Pancreas (tissue), 10 donors: ENCODE measurements around the gene XYLT1. TPM values are rescaled to one million over a fixed set of nuclear protein-coding genes. Genes with fewer than 3 reads are reported as not detected.

Experiments
- ATAC-seq, 4 donors: fragments of 200-7000 bp; cut with Tn5 transposase; one replicate each; pipeline versions ENCODE4 v1.8.0 to v1.9.1; 2020; ENCODE audit warnings: mild to moderate bottlenecking in 4 of 4, moderate library complexity in 4 of 4
- DNase-seq, 6 donors: peaks; one replicate each; pipeline ENCODE4 v3.0.0-alpha.2; 2020
- FAIRE-seq: peaks from 2 replicates; lab custom pipeline; 2012; peaks lifted over from hg19 to GRCh38; lab: Jason Lieb, UNC
- H3K27ac ChIP-seq, 4 donors: fragments of 200-600 bp; sonication (generic); 1 replicate in 3 of 4; 2 replicates in 1 of 4; pipeline versions ENCODE4 v1.5.0 to v1.8.0; 2020
- H3K27me3 ChIP-seq, 4 donors: fragments of 200-600 bp; one replicate each; pipeline ENCODE4 v1.8.0; 2021
- H3K36me3 ChIP-seq, 3 donors: fragments of 200-600 bp; sonication (generic) in 1 of 3; one replicate each; pipeline versions ENCODE4 v1.5.0 to v1.8.0; 2020 to 2021
- H3K4me1 ChIP-seq, 3 donors: fragments of 200-600 bp; one replicate each; pipeline ENCODE4 v1.8.0; 2021
- H3K4me3 ChIP-seq, 4 donors: fragments of 200-600 bp; sonication (generic) in 2 of 4; one replicate each; pipeline versions ENCODE4 v1.5.0 to v1.8.0; 2020 to 2021
- H3K9me3 ChIP-seq, 4 donors: fragments of 200-600 bp; one replicate each; pipeline ENCODE4 v1.8.0; 2021
- WGBS, 2 donors: extraction: QIAGEN DNeasy Blood & Tissue Kit; methylation state at CpG; one replicate each; pipeline ENCODE4 v1.1.7; 2013; 5-methylcytosine and 5-hydroxymethylcytosine counted together
- intact Hi-C, 3 donors: fragments of 100-400 bp; cut with DNase I; formaldehyde crosslinking; loops; one replicate each; pipeline versions ENCODE4 v1.11.1 to v1.14.2; 2022
- polyA plus RNA-seq, 2 donors: library from polyadenylated mRNA; stranded (reverse); fragments of 200-250 nt; gene quantifications; one replicate each; pipeline ENCODE4 v1.2.3, GENCODE V29; 2013
- total RNA-seq, 6 donors: library from RNA; stranded (reverse); fragmentation: NEBNext Ultra II Directional in 4 of 6; extraction: Animal tissue kit (Norgen Biotek cat#: 25700) in 4 of 6; gene quantifications; one replicate each; pipeline versions ENCODE4 v1.2.1 to v1.2.4, GENCODE V29; 2021 to 2023
- TF ChIP-seq, protein P1 (sequence below), 4 donors: fragments of 200-600 bp; sonication (generic) in 3 of 4; IDR thresholded peaks; one replicate each; pipeline versions ENCODE4 v1.5.0 to v1.8.0; 2021; ENCODE audit warnings: antibody characterized with exemption in 4 of 4
- donor health status: healthy with polysubstance abuse.
- donor health status: DM: no; HTN: no; CAD: no; lungs with moderate emphysema.
- donor health status: DM: no; HTN: no; CAD: no.
- donor health status: control.
- donor health status: control.
- donor health status: Bipolar disorder and iron deficiency.
- donor health status: DM: yes; HTN: yes; CAD: no.
- donor health status: DM: no; HTN: no; CAD: no.
- donor health status: DM: no; HTN: no; CAD: no.
- donor health status: DM: yes; HTN: yes; CAD: no.

The XYLT1 gene
- total and polyA plus RNA-seq, 8 donors: 1.6 to 8.2 (median 4.6) TPM

- Histone ChIP-seq H3K27me3 (no peaks in the 10 kb centered on the region), H3K36me3 (no peaks in the 10 kb centered on the region), H3K27ac (no peak overlapping the region), H3K4me3 (no peak overlapping the region), H3K4me1 (no peaks in the 10 kb centered on the region), H3K9me3 (no peaks in the 10 kb centered on the region)
- DNase-seq (no peak), FAIRE-seq (no peak), ATAC-seq (no peak)
- TF ChIP-seq, protein P1, sequence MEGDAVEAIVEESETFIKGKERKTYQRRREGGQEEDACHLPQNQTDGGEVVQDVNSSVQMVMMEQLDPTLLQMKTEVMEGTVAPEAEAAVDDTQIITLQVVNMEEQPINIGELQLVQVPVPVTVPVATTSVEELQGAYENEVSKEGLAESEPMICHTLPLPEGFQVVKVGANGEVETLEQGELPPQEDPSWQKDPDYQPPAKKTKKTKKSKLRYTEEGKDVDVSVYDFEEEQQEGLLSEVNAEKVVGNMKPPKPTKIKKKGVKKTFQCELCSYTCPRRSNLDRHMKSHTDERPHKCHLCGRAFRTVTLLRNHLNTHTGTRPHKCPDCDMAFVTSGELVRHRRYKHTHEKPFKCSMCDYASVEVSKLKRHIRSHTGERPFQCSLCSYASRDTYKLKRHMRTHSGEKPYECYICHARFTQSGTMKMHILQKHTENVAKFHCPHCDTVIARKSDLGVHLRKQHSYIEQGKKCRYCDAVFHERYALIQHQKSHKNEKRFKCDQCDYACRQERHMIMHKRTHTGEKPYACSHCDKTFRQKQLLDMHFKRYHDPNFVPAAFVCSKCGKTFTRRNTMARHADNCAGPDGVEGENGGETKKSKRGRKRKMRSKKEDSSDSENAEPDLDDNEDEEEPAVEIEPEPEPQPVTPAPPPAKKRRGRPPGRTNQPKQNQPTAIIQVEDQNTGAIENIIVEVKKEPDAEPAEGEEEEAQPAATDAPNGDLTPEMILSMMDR (IDR thresholded peaks at IDR 0.05): no peak
- intact Hi-C loops: no loop called here
- WGBS, 2 donors: 43 to 52% methylated on average over 2 of the region's 2 CpGs
Measured at GRCh38 chr16:17499223-17499902, 28.6 kb upstream of the XYLT1 start.

- intact Hi-C loops: no loop called here
- FAIRE-seq: no peak
Measured at GRCh38 chr16:17497648-17498047, 26.9 kb upstream of the XYLT1 start.

GRCh38 chr16:17496891-17497290 lies 26.1 kb upstream of the XYLT1 start:
- no peaks in the 10 kb centered on the region for H3K27me3 ChIP-seq
- H3K4me1 ChIP-seq: no peaks in the 10 kb centered on the region
- no peaks in the 10 kb centered on the region for H3K36me3 ChIP-seq
- H3K4me3 ChIP-seq: no peak overlapping the region
- no peak for FAIRE-seq
- H3K27ac ChIP-seq: no peak overlapping the region
- no peak for ATAC-seq
- no peaks in the 10 kb centered on the region for H3K9me3 ChIP-seq
- TF ChIP-seq, protein P1 (IDR thresholded peaks at IDR 0.05): no peak
- intact Hi-C loops: no loop called here
- DNase-seq: no peak

More at GRCh38 chr16:17497648-17498047, 26.9 kb upstream of the XYLT1 start:
- 71 to 74% methylated on average over 3 of the region's 3 CpGs for WGBS, 2 donors
- Histone ChIP-seq H3K4me3 (no peak overlapping the region), H3K27me3 (no peaks in the 10 kb centered on the region), H3K27ac (no peak overlapping the region), H3K9me3 (no peaks in the 10 kb centered on the region), H3K36me3 (no peaks in the 10 kb centered on the region), H3K4me1 (no peaks in the 10 kb centered on the region)
- no peak for ATAC-seq
- DNase-seq: no peak
- TF ChIP-seq, protein P1 (IDR thresholded peaks at IDR 0.05): no peak

- no peak for ATAC-seq
- TF ChIP-seq, protein P1 (IDR thresholded peaks at IDR 0.05): no peak
- Histone ChIP-seq H3K4me3 (no peak overlapping the region), H3K27ac (no peak overlapping the region), H3K36me3 (no peaks in the 10 kb centered on the region), H3K4me1 (no peaks in the 10 kb centered on the region), H3K27me3 (no peaks in the 10 kb centered on the region), H3K9me3 (no peaks in the 10 kb centered on the region)
- FAIRE-seq: no peak
- DNase-seq: no peak
- intact Hi-C loops: no loop called here
Measured at GRCh38 chr16:17493012-17493411, 22.3 kb upstream of the XYLT1 start.

DNA sequence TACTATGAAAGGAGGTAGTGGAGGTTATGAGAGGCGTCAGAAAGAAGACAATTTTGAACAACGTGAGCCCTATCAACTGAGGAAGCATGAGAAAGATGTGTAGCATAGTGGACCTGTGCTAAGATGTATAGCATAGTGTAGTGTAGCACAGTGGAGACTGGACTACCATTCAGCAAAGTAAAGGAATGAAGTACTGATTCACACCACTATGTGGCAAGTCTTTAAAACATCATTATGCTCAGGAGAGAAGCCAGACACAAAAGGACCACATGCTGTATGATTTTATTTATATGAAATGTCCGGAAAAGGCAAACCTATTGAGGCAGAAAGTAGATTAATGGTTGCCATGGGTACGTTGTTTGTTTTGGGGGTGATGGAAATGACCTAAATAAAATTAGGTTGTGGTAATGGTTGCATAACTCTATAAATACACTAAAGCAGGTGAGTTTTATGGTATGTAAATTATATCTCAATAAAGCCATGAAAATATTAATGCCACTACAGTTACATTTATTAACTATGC lies 20.4 kb upstream of the XYLT1 start:
- intact Hi-C loops: no loop called here
- DNase-seq: no peak
- TF ChIP-seq, protein P1 (IDR thresholded peaks at IDR 0.05): no peak
- 47 to 65% methylated on average over 4 of the region's 4 CpGs for WGBS, 2 donors
- H3K4me1 ChIP-seq: no peaks in the 10 kb centered on the region
- no peaks in the 10 kb centered on the region for H3K9me3 ChIP-seq
- FAIRE-seq: no peak
- H3K4me3 ChIP-seq: no peak overlapping the region
- H3K27me3 ChIP-seq: no peaks in the 10 kb centered on the region
- no peak overlapping the region for H3K27ac ChIP-seq
- ATAC-seq: no peak
- no peaks in the 10 kb centered on the region for H3K36me3 ChIP-seq
